Activated gamma-delta T cell treated with anti-CD3 and anti-CD28 coated beads, Interleukin-2, amount 50 U/mL, for 16 hours (primary cell): ENCODE data around the gene CACNA2D1.

Source experiments
- DNase-seq: peaks from one replicate; pipeline ENCODE4 v3.0.0-alpha.2; 2020; ENCODE audit warnings: low read depth

CACNA2D1 gene

GRCh38 chr7:82343716-82344115 is 99.9 kb downstream of the CACNA2D1 start:
- DNase-seq: no peak

GRCh38 chr7:82339958-82340357 is 103.6 kb downstream of the CACNA2D1 start:
- no peak for DNase-seq

- no peak for DNase-seq
Observed at GRCh38 chr7:82335927-82336326, 107.7 kb downstream of the CACNA2D1 start.

GRCh38 chr7:82335001-82335400 is 108.6 kb downstream of the CACNA2D1 start:
- DNase-seq: no peak

- DNase-seq: no peak
Observed at GRCh38 chr7:82331234-82331633, 112.3 kb downstream of the CACNA2D1 start.

- DNase-seq: no peak
Observed at GRCh38 chr7:82330706-82331215, 112.8 kb downstream of the CACNA2D1 start.

- no peak for DNase-seq
Observed at GRCh38 chr7:82327898-82328297, 115.7 kb downstream of the CACNA2D1 start.

GRCh38 chr7:82325416-82325815 is 118.2 kb downstream of the CACNA2D1 start:
- no peak for DNase-seq

- DNase-seq: no peak
Observed at GRCh38 chr7:82323806-82324205, 119.8 kb downstream of the CACNA2D1 start.

- DNase-seq: no peak
Observed at GRCh38 chr7:82319674-82320118, 123.9 kb downstream of the CACNA2D1 start.

- DNase-seq: no peak
Observed at GRCh38 chr7:82318786-82319185, 124.8 kb downstream of the CACNA2D1 start.

- no peak for DNase-seq
Observed at GRCh38 chr7:82317760-82318159, 125.8 kb downstream of the CACNA2D1 start.

- DNase-seq: no peak
Observed at GRCh38 chr7:82317257-82317721, 126.3 kb downstream of the CACNA2D1 start.

GRCh38 chr7:82313269-82313668 is 130.3 kb downstream of the CACNA2D1 start:
- DNase-seq: no peak

- no peak for DNase-seq
Observed at GRCh38 chr7:82312646-82313045, 130.9 kb downstream of the CACNA2D1 start.

GRCh38 chr7:82305347-82306005 is 138.1 kb downstream of the CACNA2D1 start:
- no peak for DNase-seq

GRCh38 chr7:82294865-82295264 is 148.7 kb downstream of the CACNA2D1 start:
- DNase-seq: no peak

GRCh38 chr7:82294382-82294784 is 149.2 kb downstream of the CACNA2D1 start:
- no peak for DNase-seq

GRCh38 chr7:82293467-82293866 is 150.1 kb downstream of the CACNA2D1 start:
- DNase-seq: no peak

GRCh38 chr7:82291931-82292330 is 151.6 kb downstream of the CACNA2D1 start:
- no peak for DNase-seq

- DNase-seq: no peak
Observed at GRCh38 chr7:82289889-82290288, 153.7 kb downstream of the CACNA2D1 start.

GRCh38 chr7:82289152-82289535 is 154.4 kb downstream of the CACNA2D1 start:
- DNase-seq: no peak

GRCh38 chr7:82286798-82287140 is 156.8 kb downstream of the CACNA2D1 start:
- no peak for DNase-seq
